ENCODE measurements around the gene NRIP2.

NRIP2 gene

DNA sequence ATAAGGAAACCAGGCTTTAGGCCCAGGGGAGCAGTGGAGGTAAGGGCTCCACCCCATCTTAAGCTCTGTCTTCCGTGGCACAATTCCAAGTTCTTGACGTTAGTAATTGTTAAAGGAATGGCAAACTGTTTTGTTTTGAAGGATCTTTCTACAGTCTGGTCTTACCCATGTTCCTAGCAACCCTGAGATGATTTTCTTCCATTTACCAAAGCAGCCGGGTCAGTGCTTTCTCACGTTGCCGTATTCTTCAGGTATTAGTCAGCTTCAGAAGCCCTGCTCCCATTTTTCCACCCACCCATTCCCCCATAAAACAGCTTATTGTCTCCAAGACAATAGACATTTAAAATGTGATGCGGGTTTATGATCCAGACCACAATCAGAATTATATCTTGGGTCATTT is 10.3 kb downstream of the NRIP2 start:
- Histone ChIP-seq H4K20me1 (ENCODE audit: insufficient read depth, low read length) (no peaks in the 10 kb centered on the region), H3K9me3 (ENCODE audit: low read length) (no peaks in the 10 kb centered on the region), H3K9ac (ENCODE audit: low read length) (no peak overlapping the region), H3K27ac (ENCODE audit: low read depth, low read length, poor library complexity, severe bottlenecking) (no peak overlapping the region), H3K36me3 (ENCODE audit: insufficient read depth, low read length) (peaks cover 88% of the 10 kb centered on the region), H3K4me1 (ENCODE audit: insufficient read depth, low read length, severe bottlenecking) (no peaks in the 10 kb centered on the region), H2AFZ (ENCODE audit: low read length) (no peak overlapping the region), H3K4me3 (ENCODE audit: low read depth, low read length, poor library complexity, severe bottlenecking) (no peak overlapping the region), H3K27me3 (ENCODE audit: insufficient read depth, low read length) (no peaks in the 10 kb centered on the region), H3F3A (ENCODE audit: insufficient read depth, low read length) (no peaks in the 10 kb centered on the region), H3K9me2 (ENCODE audit: low read depth, low read length) (no peaks in the 10 kb centered on the region), H3K79me2 (ENCODE audit: insufficient read depth, low read length) (no peaks in the 10 kb centered on the region), H3K4me2 (ENCODE audit: low read length) (no peak overlapping the region)
- no peak for TF ChIP-seq EZH2 (IDR thresholded peaks at IDR 0.05; ENCODE audit: borderline replicate concordance, low read length)
- TF ChIP-seq, protein P1, sequence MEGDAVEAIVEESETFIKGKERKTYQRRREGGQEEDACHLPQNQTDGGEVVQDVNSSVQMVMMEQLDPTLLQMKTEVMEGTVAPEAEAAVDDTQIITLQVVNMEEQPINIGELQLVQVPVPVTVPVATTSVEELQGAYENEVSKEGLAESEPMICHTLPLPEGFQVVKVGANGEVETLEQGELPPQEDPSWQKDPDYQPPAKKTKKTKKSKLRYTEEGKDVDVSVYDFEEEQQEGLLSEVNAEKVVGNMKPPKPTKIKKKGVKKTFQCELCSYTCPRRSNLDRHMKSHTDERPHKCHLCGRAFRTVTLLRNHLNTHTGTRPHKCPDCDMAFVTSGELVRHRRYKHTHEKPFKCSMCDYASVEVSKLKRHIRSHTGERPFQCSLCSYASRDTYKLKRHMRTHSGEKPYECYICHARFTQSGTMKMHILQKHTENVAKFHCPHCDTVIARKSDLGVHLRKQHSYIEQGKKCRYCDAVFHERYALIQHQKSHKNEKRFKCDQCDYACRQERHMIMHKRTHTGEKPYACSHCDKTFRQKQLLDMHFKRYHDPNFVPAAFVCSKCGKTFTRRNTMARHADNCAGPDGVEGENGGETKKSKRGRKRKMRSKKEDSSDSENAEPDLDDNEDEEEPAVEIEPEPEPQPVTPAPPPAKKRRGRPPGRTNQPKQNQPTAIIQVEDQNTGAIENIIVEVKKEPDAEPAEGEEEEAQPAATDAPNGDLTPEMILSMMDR (IDR thresholded peaks at IDR 0.05; ENCODE audit: low read length): no peak

DNA sequence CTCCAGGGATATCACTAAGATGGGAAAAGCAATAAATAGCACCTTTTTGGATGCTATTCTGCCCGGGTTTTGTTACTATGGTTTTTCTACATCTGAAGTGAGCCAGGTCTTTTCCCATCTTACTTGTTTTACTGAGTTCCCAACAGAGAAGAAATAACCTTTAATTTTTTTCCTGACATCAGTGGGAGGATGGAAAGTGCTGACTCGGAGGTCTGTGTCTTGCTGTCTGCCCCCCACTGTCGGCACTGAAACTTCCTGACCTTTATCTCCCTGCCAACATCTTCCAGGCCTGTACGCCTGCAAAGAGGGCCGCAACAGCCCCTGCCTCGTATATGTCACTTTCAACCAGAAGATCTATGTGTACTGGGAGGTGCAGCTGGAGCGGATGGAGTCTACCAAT is 11.4 kb downstream of the NRIP2 start:
- Histone ChIP-seq H3K9ac (ENCODE audit: low read length) (no peak overlapping the region), H3K79me2 (ENCODE audit: insufficient read depth, low read length) (no peaks in the 10 kb centered on the region), H3K4me3 (ENCODE audit: low read depth, low read length, poor library complexity, severe bottlenecking) (no peak overlapping the region), H3K9me3 (ENCODE audit: low read length) (no peaks in the 10 kb centered on the region), H3K27me3 (ENCODE audit: insufficient read depth, low read length) (no peaks in the 10 kb centered on the region), H3K4me1 (ENCODE audit: insufficient read depth, low read length, severe bottlenecking) (no peaks in the 10 kb centered on the region), H2AFZ (ENCODE audit: low read length) (no peak overlapping the region), H3K27ac (ENCODE audit: low read depth, low read length, poor library complexity, severe bottlenecking) (no peak overlapping the region), H3F3A (ENCODE audit: insufficient read depth, low read length) (no peaks in the 10 kb centered on the region), H3K4me2 (ENCODE audit: low read length) (no peak overlapping the region), H3K36me3 (ENCODE audit: insufficient read depth, low read length) (peaks cover 92% of the 10 kb centered on the region), H4K20me1 (ENCODE audit: insufficient read depth, low read length) (no peaks in the 10 kb centered on the region), H3K9me2 (ENCODE audit: low read depth, low read length) (no peaks in the 10 kb centered on the region)
- no peak for TF ChIP-seq EZH2 (IDR thresholded peaks at IDR 0.05; ENCODE audit: borderline replicate concordance, low read length)
- TF ChIP-seq, protein P1 (IDR thresholded peaks at IDR 0.05; ENCODE audit: low read length): no peak

DNA sequence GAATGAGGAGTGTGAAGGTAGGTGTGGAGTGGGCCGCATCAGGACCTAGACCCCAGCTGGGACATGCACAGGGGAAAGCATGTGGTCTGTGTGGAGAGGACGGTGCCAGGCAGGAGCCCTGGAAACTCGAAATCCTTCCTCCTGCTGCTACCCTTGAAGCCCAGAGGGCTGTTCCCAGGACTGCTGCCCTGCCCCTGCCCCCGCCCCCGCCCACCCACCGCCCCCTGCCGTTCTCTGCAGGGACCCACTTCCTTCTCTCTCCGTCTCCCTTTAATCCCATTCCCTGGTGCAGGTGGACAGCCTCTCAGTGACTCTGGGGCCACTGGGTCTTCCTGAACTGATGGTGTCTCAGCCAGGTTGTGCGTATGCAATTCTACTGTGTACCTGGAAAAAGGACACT is 14.4 kb downstream of the NRIP2 start:
- Histone ChIP-seq H2AFZ (ENCODE audit: low read length) (no peak overlapping the region), H3K9me2 (ENCODE audit: low read depth, low read length) (no peaks in the 10 kb centered on the region), H3K36me3 (ENCODE audit: insufficient read depth, low read length) (peaks cover 83% of the 10 kb centered on the region), H3F3A (ENCODE audit: insufficient read depth, low read length) (no peaks in the 10 kb centered on the region), H3K9ac (ENCODE audit: low read length) (no peak overlapping the region), H3K4me3 (ENCODE audit: low read depth, low read length, poor library complexity, severe bottlenecking) (no peak overlapping the region), H3K27me3 (ENCODE audit: insufficient read depth, low read length) (no peaks in the 10 kb centered on the region), H3K79me2 (ENCODE audit: insufficient read depth, low read length) (no peaks in the 10 kb centered on the region), H3K4me1 (ENCODE audit: insufficient read depth, low read length, severe bottlenecking) (no peaks in the 10 kb centered on the region), H3K9me3 (ENCODE audit: low read length) (no peaks in the 10 kb centered on the region), H3K4me2 (ENCODE audit: low read length) (no peak overlapping the region), H4K20me1 (ENCODE audit: insufficient read depth, low read length) (no peaks in the 10 kb centered on the region), H3K27ac (ENCODE audit: low read depth, low read length, poor library complexity, severe bottlenecking) (no peak overlapping the region)
- TF ChIP-seq EZH2 (IDR thresholded peaks at IDR 0.05; ENCODE audit: borderline replicate concordance, low read length): no peak
- TF ChIP-seq, protein P1 (IDR thresholded peaks at IDR 0.05; ENCODE audit: low read length): no peak

All from OCI-LY1 (cell line).